SK-N-SH (cell line): ENCODE data around the gene RP9. TPM values are rescaled to one million over a fixed set of nuclear protein-coding genes. Genes with fewer than 3 reads are reported as not detected.

Experiments
- CTCF ChIA-PET: fragments of 300-600, 350-600 bp; formaldehyde crosslinking; extraction: SDS; loops from one replicate; lab custom pipeline; 2021; lab: Yijun Ruan, JAX
- POLR2A ChIA-PET: fragments of 350-600 bp; sonication (Branson Sonifier 250); formaldehyde crosslinking; extraction: SDS; loops from one replicate; lab custom pipeline; 2020; ENCODE audit warnings: antibody characterized with exemption, inconsistent platforms; lab: Yijun Ruan, JAX
- DNase-seq: peaks from one replicate; pipeline ENCODE4 v3.0.0; 2012
- H2AFZ ChIP-seq: fragments of 200-600 bp; sonication (generic); 2 replicates; pipeline ENCODE4 v1.8.1; 2016; ENCODE audit warnings: antibody characterized with exemption, mild to moderate bottlenecking, low read depth
- H3F3A ChIP-seq: fragments of 200-600 bp; sonication (generic); replicated peaks from 2 replicates; pipeline ENCODE3; 2016; ENCODE audit warnings: antibody characterized with exemption, mild to moderate bottlenecking; ENCODE audit not compliant: insufficient read depth
- H3K27ac ChIP-seq, 2 experiments: fragments of 200-500 bp in 1 of 2; fragments of 200-600 bp in 1 of 2; sonication (Bioruptor generic) in 1 of 2; sonication (generic), shearing (Covaris generic) in 1 of 2; 2 replicates each; pipeline versions ENCODE4 v1.5.1 to v1.6.1; 2014 to 2016; ENCODE audit warnings: low read depth in 2 of 2, inconsistent platforms in 1 of 2, low read length in 1 of 2, mild to moderate bottlenecking in 1 of 2, mixed read lengths in 1 of 2
- H3K27me3 ChIP-seq: fragments of 200-600 bp; sonication (generic), shearing (Covaris generic); 2 replicates; pipeline ENCODE4 v1.6.1; 2016; ENCODE audit warnings: mixed run types; ENCODE audit not compliant: insufficient read depth
- H3K36me3 ChIP-seq, 2 experiments: fragments of 200-500 bp in 1 of 2; fragments of 200-600 bp in 1 of 2; sonication (Bioruptor generic) in 1 of 2; sonication (generic) in 1 of 2; replicated peaks in 1 of 2; 2 replicates each; pipeline versions ENCODE3 to v1.5.1; 2014 to 2016; ENCODE audit warnings: low read length in 1 of 2, mild to moderate bottlenecking in 1 of 2; ENCODE audit not compliant: insufficient read depth in 2 of 2, control insufficient read depth in 1 of 2
- H3K4me1 ChIP-seq, 2 experiments: fragments of 200-500 bp in 1 of 2; fragments of 200-600 bp in 1 of 2; sonication (Bioruptor generic) in 1 of 2; sonication (generic), shearing (Covaris generic) in 1 of 2; 2 replicates each; pipeline versions ENCODE4 v1.5.1 to v1.6.1; 2014 to 2016; ENCODE audit warnings: low read depth in 1 of 2, low read length in 1 of 2, mixed run types in 1 of 2; ENCODE audit not compliant: insufficient read depth in 2 of 2, control insufficient read depth in 1 of 2
- H3K4me2 ChIP-seq: fragments of 200-600 bp; sonication (generic), shearing (Covaris generic); 2 replicates; pipeline ENCODE4 v1.6.1; 2017; ENCODE audit warnings: mixed run types
- H3K4me3 ChIP-seq, 2 experiments: fragments of 200-500 bp in 1 of 2; fragments of 200-600 bp in 1 of 2; sonication (Bioruptor generic) in 1 of 2; sonication (generic), shearing (Covaris generic) in 1 of 2; 2 replicates each; pipeline versions ENCODE4 v1.5.1 to v1.8.1; 2014 to 2016; ENCODE audit warnings: low read depth in 2 of 2, inconsistent platforms in 1 of 2, low read length in 1 of 2, mild to moderate bottlenecking in 1 of 2, mixed read lengths in 1 of 2, moderate library complexity in 1 of 2
- H3K79me2 ChIP-seq: fragments of 200-600 bp; sonication (generic); 2 replicates; pipeline ENCODE4 v1.8.1; 2017; ENCODE audit warnings: mild to moderate bottlenecking; ENCODE audit not compliant: insufficient read depth
- H3K9ac ChIP-seq: fragments of 200-600 bp; sonication (generic); 2 replicates; pipeline ENCODE4 v1.6.1; 2017; ENCODE audit warnings: mixed run types
- H3K9me2 ChIP-seq: fragments of 200-600 bp; sonication (generic); 2 replicates; pipeline ENCODE4 v1.6.1; 2017; ENCODE audit warnings: mixed run types
- H3K9me3 ChIP-seq: fragments of 200-600 bp; sonication (generic); 2 replicates; pipeline ENCODE4 v1.6.1; 2017; ENCODE audit warnings: mixed run types, mild to moderate bottlenecking, moderate library complexity
- H4K20me1 ChIP-seq: fragments of 200-600 bp; sonication (generic); 2 replicates; pipeline ENCODE4 v1.6.1; 2017; ENCODE audit warnings: mild to moderate bottlenecking, mixed run types; ENCODE audit not compliant: insufficient read depth
- EP300 ChIP-seq, 2 experiments: IDR thresholded peaks; 2 replicates each; pipeline versions ENCODE4 v1.4.0 to v1.6.1; 2012; ENCODE audit warnings: borderline replicate concordance in 1 of 2, low read depth in 1 of 2, low read length in 1 of 2
- EZH2phosphoT487 ChIP-seq: fragments of 200-600 bp; sonication (generic); IDR thresholded peaks from 2 replicates; pipeline ENCODE4 v1.6.1; 2017; ENCODE audit warnings: low read depth, mixed run types, mild to moderate bottlenecking, antibody characterized with exemption, moderate library complexity, borderline replicate concordance
- FOSL2 ChIP-seq: IDR thresholded peaks from 2 replicates; pipeline ENCODE4 v1.4.0; 2012; ENCODE audit warnings: low read depth, mild to moderate bottlenecking, moderate library complexity, borderline replicate concordance
- FOXJ3 ChIP-seq: sonication (generic); formaldehyde crosslinking; IDR thresholded peaks from 2 replicates; pipeline ENCODE4 v1.5.1; 2020; ENCODE audit warnings: mild to moderate bottlenecking, missing genetic modification reagents
- GABPA ChIP-seq: IDR thresholded peaks from 2 replicates; pipeline ENCODE4 v1.4.0; 2012; ENCODE audit warnings: low read depth, mild to moderate bottlenecking
- GATA2 ChIP-seq: sonication (generic); formaldehyde crosslinking; IDR thresholded peaks from 2 replicates; pipeline ENCODE4 v1.5.0; 2020; ENCODE audit warnings: mild to moderate bottlenecking, missing genetic modification reagents
- JUND ChIP-seq: IDR thresholded peaks from 2 replicates; pipeline ENCODE4 v1.4.0; 2012
- MXI1 ChIP-seq: IDR thresholded peaks from 2 replicates; pipeline ENCODE4 v1.6.1; 2012; ENCODE audit warnings: mild to moderate bottlenecking, low read depth, low read length, improper control_type of control experiment
- NFIC ChIP-seq: IDR thresholded peaks from 2 replicates; pipeline ENCODE4 v1.4.0; 2012; ENCODE audit warnings: borderline replicate concordance
- NRF1 ChIP-seq: IDR thresholded peaks from 2 replicates; pipeline ENCODE4 v1.6.1; 2012; ENCODE audit warnings: low read depth, mild to moderate bottlenecking, low read length
- PBX3 ChIP-seq: IDR thresholded peaks from 2 replicates; pipeline ENCODE4; 2012
- POLR2AphosphoS5 ChIP-seq: IDR thresholded peaks from 2 replicates; pipeline ENCODE4 v1.6.1; 2012; ENCODE audit warnings: low read depth, low read length
- RAD21 ChIP-seq: IDR thresholded peaks from 2 replicates; pipeline ENCODE4 v1.6.1; 2012; ENCODE audit warnings: mild to moderate bottlenecking, low read length
- RFX5 ChIP-seq: IDR thresholded peaks from 2 replicates; pipeline ENCODE4 v1.6.1; 2012; ENCODE audit warnings: mild to moderate bottlenecking, improper control_type of control experiment, low read length
- WGBS: methylation state at CpG from one replicate; pipeline ENCODE4 v1.1.6; 2017; ENCODE audit warnings: low lambda C conversion rate; 5-methylcytosine and 5-hydroxymethylcytosine counted together
- polyA plus RNA-seq, 3 experiments: library from polyadenylated mRNA; depleted of rRNA; stranded (reverse); fragments of >200 nt; gene quantifications; 2 replicates each; pipeline ENCODE4 v1.2.3, GENCODE V29; 2012
- TF ChIP-seq, protein P1 (sequence below): IDR thresholded peaks from 2 replicates; pipeline ENCODE4 v1.4.0; 2012; ENCODE audit warnings: low read depth
- TF ChIP-seq, protein P2 (sequence below): IDR thresholded peaks from 2 replicates; pipeline ENCODE4 v1.4.0; 2012; ENCODE audit warnings: low read depth, borderline replicate concordance
- TF ChIP-seq, protein P3 (sequence below): fragments of 150-350 bp; IDR thresholded peaks from 2 replicates; pipeline ENCODE4 v1.6.1; 2016; ENCODE audit warnings: mild to moderate bottlenecking, low read depth, low read length

The RP9 gene
- polyA plus RNA-seq, 1 of the 3 experiments (the other 2 are of a cell fraction), result 31.6 TPM

DNA sequence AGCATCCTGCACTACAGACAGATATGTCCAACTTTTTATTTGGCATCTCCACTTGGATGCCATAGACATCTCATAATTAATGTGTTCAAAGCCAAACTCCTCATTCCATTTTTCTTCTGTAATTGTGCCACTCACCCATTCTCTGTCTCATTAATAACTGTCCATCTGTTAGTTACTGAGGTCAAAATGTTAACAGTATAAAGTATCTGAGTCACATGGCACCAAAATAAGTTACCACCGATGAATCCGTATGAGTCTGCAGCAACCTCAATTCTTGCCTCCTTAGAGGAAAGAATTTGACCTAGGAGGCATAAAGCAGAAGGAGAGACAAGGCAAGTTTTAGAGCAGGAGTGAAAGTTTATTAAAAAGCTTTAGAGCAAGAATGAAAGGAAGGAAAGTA is 30.1 kb downstream of the RP9 start:
- H3K9me3 ChIP-seq, result no peaks in the 10 kb centered on the region
- WGBS, result 17% methylated on average over 2 of the region's 2 CpGs
- H3K79me2 ChIP-seq, result no peaks in the 10 kb centered on the region
- H3F3A ChIP-seq, result no peaks in the 10 kb centered on the region
- H3K4me2 ChIP-seq, result no peak overlapping the region
- no peak overlapping the region for H2AFZ ChIP-seq
- H3K27me3 ChIP-seq, result 0 out of 2 replicates have a peak, but pooled peaks cover 4% of the 10 kb centered on the region
- no peaks in the 10 kb centered on the region; a peak in 1 of 4 replicates for H3K4me1 ChIP-seq
- no peaks in the 10 kb centered on the region for H4K20me1 ChIP-seq
- CTCF ChIA-PET, result interaction anchor here (1.0 kb wide), 1 partner anchor 31 kb away, joined by 3 read pairs; no protein-coding TSS in a partner anchor
- H3K36me3 ChIP-seq, result no peaks in the 10 kb centered on the region
- H3K27ac ChIP-seq, result no peak overlapping the region
- H3K4me3 ChIP-seq, result no peak overlapping the region
- no peak for DNase-seq
- H3K9me2 ChIP-seq, result no peaks in the 10 kb centered on the region
- POLR2A ChIA-PET, result interaction anchor here (1.2 kb wide), 1 partner anchor 16 kb away, joined by 3 read pairs; no protein-coding TSS in a partner anchor
- no peak overlapping the region for H3K9ac ChIP-seq
- no peak for TF ChIP-seq JUND
- no peak for TF ChIP-seq FOXJ3
- TF ChIP-seq GABPA, result no peak
- no peak for TF ChIP-seq FOSL2
- TF ChIP-seq POLR2AphosphoS5, result no peak
- TF ChIP-seq NFIC, result no peak
- TF ChIP-seq, protein P1, sequence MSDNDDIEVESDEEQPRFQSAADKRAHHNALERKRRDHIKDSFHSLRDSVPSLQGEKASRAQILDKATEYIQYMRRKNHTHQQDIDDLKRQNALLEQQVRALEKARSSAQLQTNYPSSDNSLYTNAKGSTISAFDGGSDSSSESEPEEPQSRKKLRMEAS, result no peak
- TF ChIP-seq PBX3, result no peak
- TF ChIP-seq RFX5, result no peak

- Histone ChIP-seq H3K27me3 (0 out of 2 replicates have a peak, but pooled peaks cover 4% of the 10 kb centered on the region), H3K27ac (no peak overlapping the region), H3K4me3 (no peak overlapping the region), H3K36me3 (no peaks in the 10 kb centered on the region), H3K9me2 (no peaks in the 10 kb centered on the region), H3K79me2 (no peaks in the 10 kb centered on the region), H3K4me2 (no peak overlapping the region), H3K4me1 (no peaks in the 10 kb centered on the region; a peak in 1 of 4 replicates)
- no peak for DNase-seq
- ChIA-PET POLR2A (no interaction called here), CTCF (interaction anchor here (1.1 to 1.9 kb wide), 2 partner anchors 16 to 31 kb away, joined by 3 to 9 read pairs; no protein-coding TSS in a partner anchor)
- TF ChIP-seq NRF1, result no peak
- no peak for TF ChIP-seq EZH2phosphoT487
- TF ChIP-seq POLR2AphosphoS5, result no peak
- no peak for TF ChIP-seq EP300 (IDR thresholded peaks at IDR 0.05; ENCODE audit: borderline replicate concordance in 1 of 2, low read depth in 1 of 2, low read length in 1 of 2)
- no peak for TF ChIP-seq NFIC
- no peak for TF ChIP-seq PBX3
- TF ChIP-seq, protein P2, sequence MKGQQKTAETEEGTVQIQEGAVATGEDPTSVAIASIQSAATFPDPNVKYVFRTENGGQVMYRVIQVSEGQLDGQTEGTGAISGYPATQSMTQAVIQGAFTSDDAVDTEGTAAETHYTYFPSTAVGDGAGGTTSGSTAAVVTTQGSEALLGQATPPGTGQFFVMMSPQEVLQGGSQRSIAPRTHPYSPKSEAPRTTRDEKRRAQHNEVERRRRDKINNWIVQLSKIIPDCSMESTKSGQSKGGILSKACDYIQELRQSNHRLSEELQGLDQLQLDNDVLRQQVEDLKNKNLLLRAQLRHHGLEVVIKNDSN, result no peak
- TF ChIP-seq, protein P3, sequence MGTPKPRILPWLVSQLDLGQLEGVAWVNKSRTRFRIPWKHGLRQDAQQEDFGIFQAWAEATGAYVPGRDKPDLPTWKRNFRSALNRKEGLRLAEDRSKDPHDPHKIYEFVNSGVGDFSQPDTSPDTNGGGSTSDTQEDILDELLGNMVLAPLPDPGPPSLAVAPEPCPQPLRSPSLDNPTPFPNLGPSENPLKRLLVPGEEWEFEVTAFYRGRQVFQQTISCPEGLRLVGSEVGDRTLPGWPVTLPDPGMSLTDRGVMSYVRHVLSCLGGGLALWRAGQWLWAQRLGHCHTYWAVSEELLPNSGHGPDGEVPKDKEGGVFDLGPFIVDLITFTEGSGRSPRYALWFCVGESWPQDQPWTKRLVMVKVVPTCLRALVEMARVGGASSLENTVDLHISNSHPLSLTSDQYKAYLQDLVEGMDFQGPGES, result no peak
- TF ChIP-seq FOSL2, result no peak
- no peak for TF ChIP-seq GATA2 (CRISPR knock-in tag)
- TF ChIP-seq RAD21, result no peak
- TF ChIP-seq MXI1, result no peak
- no peak for TF ChIP-seq RFX5
- no peak for TF ChIP-seq JUND
- TF ChIP-seq, all 33 proteins: peak for 0
- no peak overlapping the region for H3K9ac ChIP-seq
- H4K20me1 ChIP-seq, result no peaks in the 10 kb centered on the region
- H3K9me3 ChIP-seq, result no peaks in the 10 kb centered on the region
- 37% methylated on average over 3 of the region's 3 CpGs for WGBS
- H2AFZ ChIP-seq, result no peak overlapping the region
- H3F3A ChIP-seq, result no peaks in the 10 kb centered on the region
These were observed 32.5 kb downstream of the RP9 start for GRCh38 chr7:33076737-33077136.
